Measurements from ENCODE around the gene PLXNC1. TPM values are rescaled to one million over a fixed set of nuclear protein-coding genes. Genes with fewer than 3 reads are reported as not detected.

Gene PLXNC1
- total RNA-seq, 1 experiment from 2014 or later, result 1.3 TPM

DNA sequence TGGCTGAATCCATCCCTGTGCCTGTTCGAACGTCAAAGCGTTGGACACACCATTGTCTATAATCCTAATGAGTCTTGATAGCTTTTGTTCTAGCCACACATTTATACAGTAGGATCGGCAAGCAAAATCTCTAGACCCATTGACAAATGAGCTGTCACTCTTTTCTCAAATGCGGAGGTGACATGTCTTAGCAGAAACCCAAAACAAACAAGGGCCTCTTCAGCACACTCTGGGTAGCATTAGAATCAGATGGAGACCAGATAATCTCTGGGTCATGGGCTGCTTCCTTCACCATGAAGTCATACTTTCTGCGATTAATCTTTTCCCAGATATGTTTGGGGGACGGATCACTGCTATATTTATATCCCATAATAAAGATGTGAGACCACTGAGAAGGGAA is 100.2 kb downstream of the PLXNC1 start:
- no peaks in the 10 kb centered on the region for H3K4me1 Mint-ChIP-seq (ENCODE audit: low read depth, unreplicated experiment)
- H3K9me3 Mint-ChIP-seq (ENCODE audit: low read depth, unreplicated experiment), result no peaks in the 10 kb centered on the region
- no peaks in the 10 kb centered on the region for H3K36me3 Mint-ChIP-seq (ENCODE audit: insufficient read depth, unreplicated experiment)
- no peak overlapping the region for H3K4me3 Mint-ChIP-seq (ENCODE audit: low read depth, unreplicated experiment)
- CTCF ChIA-PET, result no interaction called here
- DNase-seq, result no peak
- BruUV-seq (replicated peaks), result no TSS peak
- H3K27me3 Mint-ChIP-seq (ENCODE audit: unreplicated experiment), result peaks cover 54% of the 10 kb centered on the region
- intact Hi-C loops (cut with micrococcal nuclease; ENCODE audit: unreplicated experiment), result no loop called here
- TF ChIP-seq, protein P1, sequence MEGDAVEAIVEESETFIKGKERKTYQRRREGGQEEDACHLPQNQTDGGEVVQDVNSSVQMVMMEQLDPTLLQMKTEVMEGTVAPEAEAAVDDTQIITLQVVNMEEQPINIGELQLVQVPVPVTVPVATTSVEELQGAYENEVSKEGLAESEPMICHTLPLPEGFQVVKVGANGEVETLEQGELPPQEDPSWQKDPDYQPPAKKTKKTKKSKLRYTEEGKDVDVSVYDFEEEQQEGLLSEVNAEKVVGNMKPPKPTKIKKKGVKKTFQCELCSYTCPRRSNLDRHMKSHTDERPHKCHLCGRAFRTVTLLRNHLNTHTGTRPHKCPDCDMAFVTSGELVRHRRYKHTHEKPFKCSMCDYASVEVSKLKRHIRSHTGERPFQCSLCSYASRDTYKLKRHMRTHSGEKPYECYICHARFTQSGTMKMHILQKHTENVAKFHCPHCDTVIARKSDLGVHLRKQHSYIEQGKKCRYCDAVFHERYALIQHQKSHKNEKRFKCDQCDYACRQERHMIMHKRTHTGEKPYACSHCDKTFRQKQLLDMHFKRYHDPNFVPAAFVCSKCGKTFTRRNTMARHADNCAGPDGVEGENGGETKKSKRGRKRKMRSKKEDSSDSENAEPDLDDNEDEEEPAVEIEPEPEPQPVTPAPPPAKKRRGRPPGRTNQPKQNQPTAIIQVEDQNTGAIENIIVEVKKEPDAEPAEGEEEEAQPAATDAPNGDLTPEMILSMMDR (IDR thresholded peaks at IDR 0.05; ENCODE audit: unreplicated experiment), result no peak
- H3K27ac Mint-ChIP-seq (ENCODE audit: unreplicated experiment), result no peak overlapping the region

DNA sequence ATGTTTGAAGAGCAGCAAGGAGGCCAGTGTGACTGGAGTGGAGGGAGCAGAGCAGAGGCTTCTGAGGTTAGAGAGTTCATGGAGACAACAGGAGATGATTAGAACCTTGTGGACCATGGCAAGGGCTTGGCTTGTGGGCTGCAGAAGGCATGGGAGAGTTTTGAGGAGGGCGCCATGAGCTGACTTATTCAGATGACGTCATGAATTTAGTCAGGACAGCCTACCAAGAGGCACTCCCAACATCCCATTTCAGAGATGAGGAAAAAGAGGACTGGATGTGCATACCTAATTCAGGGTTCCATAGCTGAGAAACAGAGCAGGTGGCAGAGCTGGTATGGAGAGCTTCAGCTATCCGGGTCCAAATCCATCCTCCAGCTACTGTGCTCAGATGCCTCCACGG is 101.8 kb downstream of the PLXNC1 start:
- no TSS peak for BruUV-seq (replicated peaks)
- DNase-seq, result no peak
- Mint-ChIP-seq H3K27ac (ENCODE audit: unreplicated experiment) (no peak overlapping the region), H3K27me3 (ENCODE audit: unreplicated experiment) (peaks cover 54% of the 10 kb centered on the region), H3K36me3 (ENCODE audit: insufficient read depth, unreplicated experiment) (no peaks in the 10 kb centered on the region), H3K9me3 (ENCODE audit: low read depth, unreplicated experiment) (no peaks in the 10 kb centered on the region), H3K4me3 (ENCODE audit: low read depth, unreplicated experiment) (no peak overlapping the region), H3K4me1 (ENCODE audit: low read depth, unreplicated experiment) (no peaks in the 10 kb centered on the region)
- intact Hi-C loops (cut with micrococcal nuclease; ENCODE audit: unreplicated experiment), result no loop called here
- TF ChIP-seq, protein P1 (IDR thresholded peaks at IDR 0.05; ENCODE audit: unreplicated experiment), result no peak
- CTCF ChIA-PET, result no interaction called here

DNA sequence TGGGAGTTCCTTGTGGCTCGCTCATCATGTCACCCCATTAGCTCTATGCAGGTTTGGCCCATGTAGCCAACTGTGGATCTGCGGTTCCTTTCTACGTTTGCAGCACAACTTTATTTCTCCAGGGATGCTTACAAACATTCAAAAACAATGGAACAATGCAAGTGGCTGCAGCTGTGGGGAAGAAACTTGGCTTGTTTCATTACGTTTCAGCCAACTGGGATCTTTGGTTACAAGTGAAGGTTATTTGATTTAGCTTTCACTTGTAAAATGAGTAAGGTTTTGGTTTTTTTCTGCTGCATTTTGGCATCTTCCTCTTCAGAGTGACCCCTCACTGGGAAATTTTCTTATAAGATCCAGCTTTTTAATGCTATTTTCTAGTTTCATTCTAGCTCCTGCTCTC is 105.9 kb downstream of the PLXNC1 start:
- CTCF ChIA-PET, result interaction anchor here (0.7 kb wide), 1 partner anchor 9 kb away, joined by 7 read pairs; no protein-coding TSS in a partner anchor
- Mint-ChIP-seq H3K27me3 (ENCODE audit: unreplicated experiment) (peaks cover 13% of the 10 kb centered on the region), H3K4me3 (ENCODE audit: low read depth, unreplicated experiment) (no peak overlapping the region), H3K9me3 (ENCODE audit: low read depth, unreplicated experiment) (no peaks in the 10 kb centered on the region), H3K36me3 (ENCODE audit: insufficient read depth, unreplicated experiment) (no peaks in the 10 kb centered on the region), H3K27ac (ENCODE audit: unreplicated experiment) (no peak overlapping the region), H3K4me1 (ENCODE audit: low read depth, unreplicated experiment) (no peaks in the 10 kb centered on the region)
- no TSS peak for BruUV-seq (replicated peaks)
- TF ChIP-seq, protein P1 (IDR thresholded peaks at IDR 0.05; ENCODE audit: unreplicated experiment), result no peak
- no peak for DNase-seq
- intact Hi-C loops (cut with micrococcal nuclease; ENCODE audit: unreplicated experiment), result no loop called here

DNA sequence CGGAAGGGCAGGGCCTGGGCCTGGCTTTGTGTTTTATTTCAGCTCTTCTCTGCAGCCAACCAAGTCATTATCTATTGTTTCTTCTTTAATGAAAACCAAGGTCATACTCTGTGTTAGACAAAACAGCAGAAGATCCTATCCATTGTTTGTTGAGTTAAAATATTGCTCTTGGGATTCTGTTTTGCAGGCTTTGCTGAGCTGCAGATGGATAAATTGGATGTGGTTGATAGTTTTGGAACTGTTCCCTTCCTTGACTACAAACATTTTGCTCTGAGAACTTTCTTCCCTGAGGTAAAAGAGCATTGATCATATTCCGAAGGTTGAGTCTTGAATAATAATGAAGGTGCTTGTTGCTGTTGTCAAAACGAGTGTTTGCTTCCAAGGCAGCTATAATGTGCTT is 106.6 kb downstream of the PLXNC1 start:
- Mint-ChIP-seq H3K27ac (ENCODE audit: unreplicated experiment) (no peak overlapping the region), H3K9me3 (ENCODE audit: low read depth, unreplicated experiment) (no peaks in the 10 kb centered on the region), H3K4me1 (ENCODE audit: low read depth, unreplicated experiment) (no peaks in the 10 kb centered on the region), H3K4me3 (ENCODE audit: low read depth, unreplicated experiment) (no peak overlapping the region), H3K27me3 (ENCODE audit: unreplicated experiment) (peaks cover 6% of the 10 kb centered on the region), H3K36me3 (ENCODE audit: insufficient read depth, unreplicated experiment) (no peaks in the 10 kb centered on the region)
- TF ChIP-seq, protein P1 (IDR thresholded peaks at IDR 0.05; ENCODE audit: unreplicated experiment), result no peak
- intact Hi-C loops (cut with micrococcal nuclease; ENCODE audit: unreplicated experiment), result no loop called here
- CTCF ChIA-PET, result interaction anchor here (0.7 kb wide), 1 partner anchor 8 kb away, joined by 7 read pairs; no protein-coding TSS in a partner anchor
- no TSS peak for BruUV-seq (replicated peaks)
- no peak for DNase-seq

All from Calu3 (cell line).